Upper lobe of right lung (tissue), 1 donor: ENCODE measurements around the gene IL12A. TPM values are rescaled to one million over a fixed set of nuclear protein-coding genes. Genes with fewer than 3 reads are reported as not detected.

Source experiments
- ATAC-seq: fragments of 200-7000 bp; cut with Tn5 transposase; one replicate; pipeline ENCODE4 v1.9.1; 2020; ENCODE audit warnings: mild to moderate bottlenecking, moderate library complexity
- DNase-seq: peaks from one replicate; pipeline ENCODE4 v3.0.0-alpha.2; 2020
- H3K27ac ChIP-seq: fragments of 200-600 bp; one replicate; pipeline ENCODE4 v1.8.0; 2022
- H3K27me3 ChIP-seq: fragments of 200-600 bp; one replicate; pipeline ENCODE4 v1.8.0; 2022; ENCODE audit warnings: mild to moderate bottlenecking
- H3K36me3 ChIP-seq: fragments of 200-600 bp; one replicate; pipeline ENCODE4 v1.8.0; 2022
- H3K4me1 ChIP-seq: fragments of 200-600 bp; one replicate; pipeline ENCODE4 v1.8.0; 2022
- H3K4me3 ChIP-seq: fragments of 200-600 bp; one replicate; pipeline ENCODE4 v1.8.0; 2022; ENCODE audit warnings: mild to moderate bottlenecking
- H3K9me3 ChIP-seq: fragments of 200-600 bp; one replicate; pipeline ENCODE4 v1.8.0; 2022
- CTCF ChIP-seq: fragments of 200-600 bp; IDR thresholded peaks from one replicate; pipeline ENCODE4 v1.8.0; 2022; ENCODE audit warnings: antibody characterized with exemption
- intact Hi-C: fragments of 100-400 bp; cut with DNase I; formaldehyde crosslinking; loops from one replicate; pipeline ENCODE4 v1.11.0; 2022
- total RNA-seq: library from RNA; stranded (reverse); fragmentation: NEBNext Ultra II Directional; extraction: Animal tissue kit (Norgen Biotek cat#: 25700); gene quantifications from one replicate; pipeline ENCODE4 v1.2.1, GENCODE V29; 2021
- donor health status: DM: no; HTN: yes; CAD: no; lungs with severe emphysema.

The IL12A gene
- total RNA-seq, 1 donor from 2014 or later = 0.96 TPM

GRCh38 chr3:160020057-160020711, 31.5 kb downstream of the IL12A start:
- no peak overlapping the region for H3K4me3 ChIP-seq
- no peaks in the 10 kb centered on the region for H3K36me3 ChIP-seq
- ATAC-seq (no peak), DNase-seq (no peak)
- TF ChIP-seq CTCF = no peak
- no peaks in the 10 kb centered on the region for H3K27me3 ChIP-seq
- H3K27ac ChIP-seq = no peak overlapping the region
- no peaks in the 10 kb centered on the region for H3K4me1 ChIP-seq
- intact Hi-C loops = no loop called here
- no peaks in the 10 kb centered on the region for H3K9me3 ChIP-seq

DNA sequence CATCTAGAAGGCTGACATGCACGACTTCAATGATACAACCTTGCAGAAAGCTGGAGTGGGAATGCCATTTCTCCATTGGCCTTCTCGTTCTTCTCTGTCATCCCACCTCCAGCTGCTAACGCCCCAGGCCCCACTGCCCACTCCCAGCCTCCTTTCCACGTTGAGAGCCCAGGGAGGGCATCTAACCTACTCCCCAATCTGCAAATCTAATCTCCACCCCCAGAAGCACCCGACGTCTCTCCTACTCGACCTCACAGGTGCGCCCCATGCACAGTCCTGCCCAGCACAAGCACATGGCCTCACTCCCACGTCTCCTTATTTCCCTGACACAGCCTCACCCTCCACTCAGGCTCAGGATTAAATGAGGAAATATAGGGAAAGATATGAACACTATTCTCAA, 33.4 kb downstream of the IL12A start:
- intact Hi-C loops = no loop called here
- no peaks in the 10 kb centered on the region for H3K4me1 ChIP-seq
- no peak for TF ChIP-seq CTCF
- H3K27me3 ChIP-seq = no peaks in the 10 kb centered on the region
- no peak overlapping the region for H3K27ac ChIP-seq
- ATAC-seq (no peak), DNase-seq (no peak)
- no peaks in the 10 kb centered on the region for H3K9me3 ChIP-seq
- H3K36me3 ChIP-seq = no peaks in the 10 kb centered on the region
- no peak overlapping the region for H3K4me3 ChIP-seq

DNA sequence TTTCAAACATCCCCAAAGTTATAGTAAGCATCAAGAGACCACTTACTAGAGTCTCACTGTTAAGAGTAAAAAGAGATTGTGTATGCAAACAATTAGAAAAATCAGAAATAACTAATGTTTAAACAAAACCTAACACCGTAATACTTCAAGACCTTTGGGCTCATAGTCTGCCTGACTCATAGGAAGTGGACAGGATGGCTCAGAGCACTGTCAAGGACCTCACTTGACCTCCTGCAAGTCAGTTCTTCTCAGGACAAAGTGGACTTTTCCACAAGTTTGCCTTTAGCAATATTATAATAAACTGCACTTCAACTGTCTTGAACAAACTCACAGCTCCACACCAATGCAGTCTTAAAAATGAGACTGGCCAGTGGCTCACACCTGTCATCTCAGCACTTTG, 34.8 kb downstream of the IL12A start:
- H3K4me1 ChIP-seq = no peaks in the 10 kb centered on the region
- no peaks in the 10 kb centered on the region for H3K36me3 ChIP-seq
- ATAC-seq (no peak), DNase-seq (no peak)
- intact Hi-C loops = no loop called here
- no peak overlapping the region for H3K4me3 ChIP-seq
- no peak overlapping the region for H3K27ac ChIP-seq
- no peaks in the 10 kb centered on the region for H3K9me3 ChIP-seq
- H3K27me3 ChIP-seq = no peaks in the 10 kb centered on the region
- no peak for TF ChIP-seq CTCF

GRCh38 chr3:160027541-160028195, 39.0 kb downstream of the IL12A start:
- Histone ChIP-seq H3K27me3 (no peaks in the 10 kb centered on the region), H3K4me1 (no peaks in the 10 kb centered on the region), H3K9me3 (no peaks in the 10 kb centered on the region), H3K36me3 (no peaks in the 10 kb centered on the region), H3K27ac (no peak overlapping the region), H3K4me3 (no peak overlapping the region)
- ATAC-seq (peak; percentile 29), DNase-seq (no peak)
- no peak for TF ChIP-seq CTCF
- intact Hi-C loops = no loop called here

DNA sequence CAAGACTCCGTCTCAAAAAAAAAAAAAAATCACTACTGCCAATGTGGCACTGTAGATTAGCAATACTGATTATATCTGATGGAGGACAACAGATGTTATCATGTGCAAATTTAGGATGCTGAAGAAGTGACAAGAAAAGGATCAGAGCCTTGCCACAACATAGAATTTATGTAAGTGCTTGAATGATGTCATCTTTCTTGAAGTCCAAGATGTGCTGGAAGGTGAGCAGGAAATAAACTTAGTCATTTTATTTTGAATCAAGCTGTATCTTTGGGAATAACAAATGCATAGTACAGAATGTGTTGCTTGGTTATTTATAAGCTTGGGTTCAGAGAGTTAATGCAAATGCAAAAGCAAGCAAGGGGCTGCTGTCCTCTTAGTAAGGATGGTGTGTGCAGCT, 47.1 kb downstream of the IL12A start:
- intact Hi-C loops = no loop called here

More for the DNA sequence above, 47.1 kb downstream of the IL12A start:
- TF ChIP-seq CTCF = no peak
- Histone ChIP-seq H3K27ac (no peak overlapping the region), H3K4me3 (no peak overlapping the region), H3K9me3 (no peaks in the 10 kb centered on the region), H3K27me3 (peaks cover 18% of the 10 kb centered on the region), H3K36me3 (no peaks in the 10 kb centered on the region), H3K4me1 (no peaks in the 10 kb centered on the region)
- no peak for ATAC-seq
- no peak for DNase-seq
